Ishikawa (cell line): Measurements from ENCODE around the gene GPR146.

Experiments used
- CEBPB ChIP-seq: IDR thresholded peaks from 2 replicates; pipeline ENCODE4 v1.6.1; 2012
- CREB1 ChIP-seq: IDR thresholded peaks from 2 replicates; pipeline ENCODE4 v1.6.1; 2012; ENCODE audit warnings: low read depth
- EGR1 ChIP-seq: IDR thresholded peaks from 2 replicates; pipeline ENCODE4 v1.6.1; 2012
- EP300 ChIP-seq: IDR thresholded peaks from 2 replicates; pipeline ENCODE4 v1.6.1; 2012; ENCODE audit warnings: borderline replicate concordance
- FOXM1 ChIP-seq: IDR thresholded peaks from 2 replicates; pipeline ENCODE4 v1.6.1; 2012; ENCODE audit warnings: low read depth, borderline replicate concordance
- MAX ChIP-seq: IDR thresholded peaks from 2 replicates; pipeline ENCODE4 v1.6.1; 2012
- NFIC ChIP-seq: IDR thresholded peaks from 2 replicates; pipeline ENCODE4 v1.6.1; 2012
- RAD21 ChIP-seq: IDR thresholded peaks from 2 replicates; pipeline ENCODE4 v1.6.1; 2012; ENCODE audit warnings: low read depth
- REST ChIP-seq: IDR thresholded peaks from 2 replicates; pipeline ENCODE4 v1.6.1; 2012; ENCODE audit warnings: low read depth, mild to moderate bottlenecking
- TAF1 ChIP-seq: IDR thresholded peaks from 2 replicates; pipeline ENCODE4 v1.6.1; 2012; ENCODE audit warnings: low read depth, mild to moderate bottlenecking
- TCF12 ChIP-seq: IDR thresholded peaks from 2 replicates; pipeline ENCODE4 v1.6.1; 2012; ENCODE audit warnings: low read depth
- TEAD4 ChIP-seq: IDR thresholded peaks from 2 replicates; pipeline ENCODE4 v1.6.1; 2012
- USF1 ChIP-seq: IDR thresholded peaks from 2 replicates; pipeline ENCODE4 v1.6.1; 2012
- YY1 ChIP-seq: IDR thresholded peaks from 2 replicates; pipeline ENCODE4 v1.6.1; 2012; ENCODE audit warnings: low read depth
- ZBTB7A ChIP-seq: IDR thresholded peaks from 2 replicates; pipeline ENCODE4 v1.6.1; 2012; ENCODE audit warnings: low read depth

Gene GPR146

GRCh38 chr7:1044189-1045068, at the start of gene GPR146:
GPR146 (plus strand) TSS chr7:1044546; CDS start chr7:1057516, 12,970 bp downstream.
- TF ChIP-seq TCF12 (no peak), EP300 (no peak), TAF1 (no peak; the same call in none of the 2 replicates), USF1 (peak; percentile 89), RAD21 (peak; percentile 31; the same call in 1 of the 2 replicates), YY1 (no peak), FOXM1 (no peak; the same call in 1 of the 2 replicates), EGR1 (0 out of 2 replicates have a peak, but pooled peaks have one; percentile 5), NFIC (no peak), REST (no peak), CREB1 (0 out of 2 replicates have a peak, but pooled peaks have one; percentile 24), MAX (peak; percentile 65), ZBTB7A (no peak), CEBPB (no peak), TEAD4 (peak; percentile 32)

GRCh38 chr7:994592-995308, 49.6 kb upstream of the GPR146 start:
- no peak for TF ChIP-seq EP300
- TF ChIP-seq TCF12: no peak
- TF ChIP-seq TAF1: no peak
- TF ChIP-seq TEAD4: no peak
- TF ChIP-seq CREB1: no peak
- no peak for TF ChIP-seq ZBTB7A
- no peak for TF ChIP-seq CEBPB
- no peak for TF ChIP-seq USF1
- no peak for TF ChIP-seq EGR1
- TF ChIP-seq RAD21: no peak

- TF ChIP-seq USF1 (no peak), RAD21 (no peak), TAF1 (no peak), ZBTB7A (no peak), EP300 (no peak), MAX (no peak), CREB1 (no peak), TCF12 (no peak), YY1 (no peak), CEBPB (no peak)
Measured at GRCh38 chr7:995571-995970, 48.8 kb upstream of the GPR146 start.

- no peak for TF ChIP-seq NFIC
- TF ChIP-seq EGR1: no peak
- no peak for TF ChIP-seq CREB1
- TF ChIP-seq TAF1: no peak
- TF ChIP-seq YY1: no peak
- TF ChIP-seq USF1: no peak
- no peak for TF ChIP-seq EP300
- no peak for TF ChIP-seq TEAD4
Measured at GRCh38 chr7:996079-996872, 48.1 kb upstream of the GPR146 start.

GRCh38 chr7:997404-998395, 46.6 kb upstream of the GPR146 start:
- TF ChIP-seq ZBTB7A: 0 out of 2 replicates have a peak, but pooled peaks have one; percentile 33
- TF ChIP-seq TAF1: no peak
